Ovary (tissue), 3 donors: ENCODE data around the gene CSRP3.

ENCODE experiments used
- EP300 ChIP-seq: sonication (generic); formaldehyde crosslinking; IDR thresholded peaks from one replicate; pipeline ENCODE4 v1.6.1; 2017; ENCODE audit warnings: antibody characterized with exemption
- POLR2A ChIP-seq: fragments of 450-650 bp; IDR thresholded peaks from one replicate; pipeline ENCODE4 v1.6.1; 2017; ENCODE audit warnings: antibody characterized with exemption, mild to moderate bottlenecking, moderate library complexity
- TF ChIP-seq, protein P1 (sequence below), 3 donors: fragments of 450-650 bp in 2 of 3; fragments of 200-600 bp in 1 of 3; IDR thresholded peaks; one replicate each; pipeline versions ENCODE4 v1.5.1 to v1.8.0; 2016 to 2022; ENCODE audit warnings: antibody characterized with exemption in 3 of 3, mild to moderate bottlenecking in 1 of 3
- donor health status: DM: no; HTN: no; CAD: no.

- TF ChIP-seq, protein P1, sequence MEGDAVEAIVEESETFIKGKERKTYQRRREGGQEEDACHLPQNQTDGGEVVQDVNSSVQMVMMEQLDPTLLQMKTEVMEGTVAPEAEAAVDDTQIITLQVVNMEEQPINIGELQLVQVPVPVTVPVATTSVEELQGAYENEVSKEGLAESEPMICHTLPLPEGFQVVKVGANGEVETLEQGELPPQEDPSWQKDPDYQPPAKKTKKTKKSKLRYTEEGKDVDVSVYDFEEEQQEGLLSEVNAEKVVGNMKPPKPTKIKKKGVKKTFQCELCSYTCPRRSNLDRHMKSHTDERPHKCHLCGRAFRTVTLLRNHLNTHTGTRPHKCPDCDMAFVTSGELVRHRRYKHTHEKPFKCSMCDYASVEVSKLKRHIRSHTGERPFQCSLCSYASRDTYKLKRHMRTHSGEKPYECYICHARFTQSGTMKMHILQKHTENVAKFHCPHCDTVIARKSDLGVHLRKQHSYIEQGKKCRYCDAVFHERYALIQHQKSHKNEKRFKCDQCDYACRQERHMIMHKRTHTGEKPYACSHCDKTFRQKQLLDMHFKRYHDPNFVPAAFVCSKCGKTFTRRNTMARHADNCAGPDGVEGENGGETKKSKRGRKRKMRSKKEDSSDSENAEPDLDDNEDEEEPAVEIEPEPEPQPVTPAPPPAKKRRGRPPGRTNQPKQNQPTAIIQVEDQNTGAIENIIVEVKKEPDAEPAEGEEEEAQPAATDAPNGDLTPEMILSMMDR (IDR thresholded peaks at IDR 0.05): no peak
- TF ChIP-seq POLR2A (no peak), EP300 (no peak)
These were observed 37.4 kb downstream of the CSRP3 start for GRCh38 chr11:19164230-19164855.
